Measurements from ENCODE around the gene CCP110.
"Not testable (repeated sequence)": the region's sequence is repeated elsewhere in the genome, so short reads cannot be mapped to it uniquely, and the experiment has no call there.

The CCP110 gene

DNA sequence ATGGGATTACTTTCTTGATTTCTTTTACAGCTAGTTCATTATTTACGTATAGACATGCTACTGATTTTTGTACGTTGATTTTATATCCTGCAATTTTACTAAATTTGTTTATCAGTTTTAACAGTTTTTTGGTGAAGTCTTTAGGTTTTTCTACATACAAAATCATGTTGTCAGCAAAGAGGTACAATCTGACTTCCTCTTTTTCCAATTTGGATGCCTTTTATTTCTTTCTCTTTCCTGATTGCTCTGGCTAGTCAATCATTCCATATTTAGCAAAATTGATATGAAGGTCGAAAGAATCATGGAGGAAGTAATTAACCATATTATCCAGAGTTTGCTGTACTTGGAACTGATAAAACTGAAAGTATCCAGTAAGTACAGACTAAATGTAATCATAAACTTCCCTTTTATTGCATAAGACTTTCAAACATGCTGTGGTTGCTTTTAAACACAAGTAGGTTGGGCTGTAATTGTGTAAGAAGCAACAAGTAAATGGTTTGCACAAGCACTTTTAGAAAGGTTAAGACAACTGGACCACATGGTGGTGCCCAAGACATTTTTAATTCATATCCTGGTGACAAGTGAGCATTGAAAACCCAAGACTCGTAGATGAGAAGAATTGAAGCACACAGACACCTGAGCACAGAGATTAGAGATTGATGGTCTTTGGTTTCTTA, 10.2 kb upstream of the CCP110 start:
- DNase-seq (ENCODE audit: low read depth) = no peak

DNA sequence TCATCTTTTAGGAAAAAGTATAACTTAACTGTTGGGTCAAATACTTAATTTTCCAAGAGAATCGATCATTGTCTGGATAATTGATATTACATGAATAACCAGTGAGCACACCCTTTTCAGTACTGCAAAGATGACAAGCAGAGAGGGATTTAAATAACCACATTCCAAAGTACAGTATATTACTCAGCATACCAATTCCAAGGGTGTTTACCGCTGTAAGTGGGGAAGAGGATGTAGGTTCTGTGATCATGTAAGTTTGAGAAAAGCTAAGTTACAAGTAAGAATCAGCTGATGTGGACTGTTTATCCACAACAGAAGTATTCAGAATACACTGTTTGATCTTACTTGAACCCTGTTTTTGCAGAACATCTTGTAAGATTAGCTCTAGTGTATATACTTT, 8.0 kb upstream of the CCP110 start:
- no peak for DNase-seq (ENCODE audit: low read depth)

DNA sequence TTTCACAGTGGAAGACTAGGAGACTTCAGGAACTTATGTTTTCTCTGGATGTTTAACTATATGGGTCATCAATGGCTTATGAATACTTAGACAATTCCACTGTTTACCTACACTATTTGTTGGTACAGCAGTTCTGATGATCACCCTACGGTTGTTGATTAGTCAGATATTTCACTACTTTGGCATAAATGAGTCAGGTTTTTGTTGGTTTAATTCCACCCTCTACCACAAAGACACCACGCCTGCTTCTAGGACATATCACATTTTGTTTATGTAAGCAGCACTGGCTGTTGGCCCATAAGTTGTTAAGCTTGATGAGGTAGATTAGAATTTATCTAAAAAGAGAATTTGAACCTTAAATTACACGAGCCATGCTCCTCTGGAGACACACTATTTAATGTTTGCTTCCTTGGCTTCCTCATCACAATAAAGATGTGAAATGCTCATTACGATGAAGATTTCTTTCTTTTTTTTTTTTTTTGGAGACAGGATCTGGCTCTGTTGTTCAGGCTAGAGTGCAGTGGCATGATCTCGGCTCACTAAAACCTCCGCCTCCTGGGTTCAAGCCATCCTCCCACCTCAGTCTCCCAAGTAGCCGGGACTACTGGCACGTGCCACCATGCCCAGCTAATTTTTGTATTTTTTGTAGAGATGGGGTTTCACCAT, 6.2 kb upstream of the CCP110 start:
- no peak for DNase-seq (ENCODE audit: low read depth)

DNA sequence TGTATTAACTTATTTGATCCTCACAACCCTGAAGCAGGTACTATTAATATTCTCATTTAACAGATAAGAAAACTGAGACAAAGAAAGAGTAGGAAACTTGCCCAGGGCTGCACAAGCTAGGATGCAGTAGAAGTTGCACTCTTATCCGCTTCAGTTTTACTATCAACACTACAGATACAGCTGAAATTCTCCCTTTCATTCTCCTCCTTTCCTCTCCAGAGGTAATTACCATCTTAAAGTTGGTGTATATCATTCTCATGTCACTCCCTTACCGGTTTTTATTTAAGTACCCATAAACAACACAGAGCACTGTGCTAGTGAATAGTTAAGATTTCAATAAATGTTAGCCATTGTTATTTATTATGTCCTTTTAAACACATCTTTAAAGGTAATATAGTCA, 5.4 kb upstream of the CCP110 start:
- no peak for DNase-seq (ENCODE audit: low read depth)

DNA sequence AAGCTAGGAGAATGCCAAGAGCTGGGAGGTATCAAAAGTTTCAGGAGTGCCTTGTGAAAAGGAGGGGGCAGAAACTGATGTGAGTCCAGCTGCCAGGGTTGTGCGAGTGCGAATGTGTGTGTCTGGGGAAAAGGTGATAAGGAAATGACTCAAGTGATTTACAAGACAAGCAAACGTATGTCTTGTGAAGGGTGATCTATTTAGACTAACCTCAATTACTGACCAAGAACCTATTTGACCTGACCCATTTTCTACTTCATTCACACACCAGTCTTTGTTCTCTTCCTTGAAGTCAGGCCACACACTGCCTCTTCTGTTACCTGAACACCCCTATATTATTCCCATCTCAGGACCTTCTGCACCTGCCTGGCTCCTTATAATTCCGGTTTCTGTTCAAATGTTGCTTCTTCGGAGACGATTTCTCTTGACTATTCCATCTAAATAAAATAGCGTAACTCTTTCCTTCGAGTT, 2.8 kb upstream of the CCP110 start:
- no peak for DNase-seq (ENCODE audit: low read depth)

DNA sequence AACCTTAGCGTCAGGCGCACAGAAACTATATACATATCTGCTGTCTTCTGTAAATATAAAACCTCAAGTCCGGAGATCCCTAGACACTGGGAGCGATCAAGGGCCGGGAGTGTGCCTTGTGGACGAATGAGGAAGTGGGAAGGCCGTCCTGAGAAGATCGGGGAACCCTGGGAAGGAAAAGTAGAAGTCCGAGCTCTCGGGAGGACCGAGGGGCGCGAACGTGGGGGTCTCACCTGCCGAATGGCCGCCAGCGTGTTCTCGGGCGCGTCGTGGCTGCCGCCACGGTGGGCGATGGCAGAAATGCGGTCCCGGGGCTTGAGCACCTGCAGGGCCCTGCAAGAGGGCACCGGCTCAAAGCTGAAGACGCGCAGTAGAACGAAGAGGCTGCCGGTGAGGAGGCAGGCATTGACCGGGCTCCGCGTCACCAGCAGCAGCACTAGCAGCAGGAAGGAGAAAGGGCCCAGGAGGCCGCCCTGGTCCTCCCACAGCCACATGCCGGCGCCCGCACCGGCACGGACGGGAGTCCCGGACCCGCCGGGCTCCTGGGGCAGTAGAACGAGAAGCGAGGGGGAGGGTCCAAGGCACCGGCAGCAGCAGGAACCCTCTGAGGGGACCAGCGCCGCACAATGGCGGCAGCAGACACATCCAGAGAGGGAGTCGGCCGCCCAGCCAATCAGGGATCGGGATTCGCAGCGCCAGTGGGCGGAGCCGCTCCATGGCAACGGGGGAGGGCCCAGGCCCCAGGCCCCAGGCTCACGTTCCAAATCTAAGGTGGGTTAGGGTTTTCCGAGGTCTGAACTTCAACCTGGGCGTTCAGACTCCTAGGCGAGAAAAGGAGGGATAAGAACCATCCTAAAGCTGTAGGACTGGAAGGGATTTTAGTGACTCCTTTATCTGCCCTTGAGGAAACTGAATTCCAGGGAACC, 2.0 kb upstream of the CCP110 start, which contains the start of gene GDE1:
Gene GDE1 (minus strand): TSS at position 628 of the 926 bp plus-strand sequence. CDS start 134 bp downstream, at position 494.
- no peak for DNase-seq (ENCODE audit: low read depth)

DNA sequence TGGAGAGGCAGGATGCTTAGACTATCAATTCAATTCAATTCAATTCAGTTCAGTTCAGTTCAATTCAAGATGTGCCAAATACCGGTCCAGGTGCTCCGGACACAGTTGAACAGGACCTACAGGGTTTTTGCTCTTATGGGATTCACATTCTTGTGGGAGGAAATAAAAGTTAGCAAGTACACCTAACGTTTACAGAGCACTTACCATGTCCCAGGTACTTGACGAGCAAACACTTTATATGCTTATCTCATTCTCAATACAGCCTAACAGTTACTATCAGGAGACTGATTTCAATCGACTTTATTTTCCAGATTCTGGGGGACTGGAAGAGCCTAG, 1.4 kb upstream of the CCP110 start:
- no peak for DNase-seq (ENCODE audit: low read depth)

DNA sequence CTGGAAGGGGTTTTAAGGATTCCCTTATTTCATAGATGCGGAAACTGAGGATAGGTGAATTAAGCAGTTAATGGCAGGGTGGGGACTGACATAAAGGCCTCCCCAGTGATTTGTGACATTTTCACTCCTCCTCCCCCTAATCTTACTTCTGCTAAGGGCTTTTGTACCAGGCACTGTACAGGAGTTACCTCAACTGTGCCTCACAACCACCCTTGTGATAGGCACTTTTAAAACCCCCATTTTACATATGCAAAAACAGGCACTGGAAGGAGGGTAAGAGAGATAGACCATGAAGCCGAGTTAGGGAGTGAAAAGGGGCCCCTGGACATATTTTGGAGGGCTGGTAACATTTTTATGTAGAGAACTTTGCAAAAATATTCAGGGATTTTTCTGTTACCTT, 982 bp upstream of the CCP110 start:
- DNase-seq (ENCODE audit: low read depth) = no peak

DNA sequence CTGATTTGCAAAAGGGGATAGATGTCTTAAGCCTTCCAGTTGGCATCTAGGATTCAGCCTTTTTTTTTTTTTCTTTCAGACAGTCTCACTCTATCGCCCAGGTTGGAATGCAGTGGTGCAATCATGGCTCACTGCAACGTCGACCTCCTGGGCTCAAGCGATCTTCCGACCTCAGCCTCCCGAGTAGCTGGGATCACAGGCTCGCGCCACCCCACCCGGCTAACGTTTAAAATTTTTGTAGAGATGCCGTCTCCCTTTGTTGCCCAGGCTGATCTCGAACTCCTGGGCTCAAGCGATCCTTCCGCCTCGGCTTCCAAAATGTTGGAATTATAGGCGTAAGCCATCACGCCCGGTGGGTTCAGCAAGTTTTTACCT, 571 bp upstream of the CCP110 start:
- no peak for DNase-seq (ENCODE audit: low read depth)

DNA sequence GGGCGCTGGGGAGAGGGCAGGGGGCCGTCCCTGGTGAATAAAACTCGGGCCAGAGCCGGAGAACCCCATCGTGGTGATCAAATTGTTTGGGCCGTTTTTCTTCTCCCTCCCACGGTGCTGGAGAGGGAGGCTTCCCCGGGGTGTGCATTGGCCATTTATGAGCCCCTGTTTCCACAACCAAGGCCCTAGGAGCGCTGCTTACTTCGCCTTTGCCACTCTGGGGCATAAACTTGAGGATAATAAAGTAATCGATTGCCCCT, 544 bp downstream of the CCP110 start:
- no peak for DNase-seq (ENCODE audit: low read depth)

DNA sequence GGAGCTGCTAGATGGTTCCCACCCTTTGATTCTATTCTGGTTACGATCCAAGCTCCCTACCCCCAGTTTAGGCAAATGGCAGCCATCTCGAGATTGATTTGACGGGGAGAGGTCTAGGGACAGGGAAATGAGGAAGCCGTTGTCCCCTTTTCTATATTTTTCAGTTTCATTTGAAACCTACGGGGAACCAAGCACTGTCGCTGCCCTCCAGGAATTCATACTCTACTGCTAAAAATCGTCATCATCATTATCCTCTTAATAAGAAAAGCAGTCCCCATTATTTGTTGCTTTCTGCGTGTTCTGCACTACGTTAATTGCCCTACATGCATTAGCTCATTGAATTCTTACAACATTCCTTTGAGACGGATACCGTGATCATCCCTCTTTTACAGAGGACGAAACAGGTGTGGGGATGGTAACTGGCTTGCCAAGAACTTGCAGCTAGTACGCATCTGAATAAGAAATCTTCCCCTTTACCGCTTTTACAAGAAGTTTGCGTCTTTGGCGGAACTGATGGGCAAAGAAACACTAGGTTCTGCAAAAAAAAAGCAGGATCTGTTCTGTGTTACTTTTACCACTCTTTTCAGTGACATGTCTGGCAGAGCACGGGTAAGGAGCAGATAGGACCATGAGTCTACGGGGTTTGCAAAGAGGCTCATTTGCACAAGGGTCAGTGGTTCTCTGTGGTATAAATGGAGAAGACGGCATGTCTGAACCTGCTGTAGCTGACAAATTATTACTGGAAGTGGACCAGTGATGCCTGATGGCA, 1.1 kb downstream of the CCP110 start:
- DNase-seq (ENCODE audit: low read depth) = no peak

DNA sequence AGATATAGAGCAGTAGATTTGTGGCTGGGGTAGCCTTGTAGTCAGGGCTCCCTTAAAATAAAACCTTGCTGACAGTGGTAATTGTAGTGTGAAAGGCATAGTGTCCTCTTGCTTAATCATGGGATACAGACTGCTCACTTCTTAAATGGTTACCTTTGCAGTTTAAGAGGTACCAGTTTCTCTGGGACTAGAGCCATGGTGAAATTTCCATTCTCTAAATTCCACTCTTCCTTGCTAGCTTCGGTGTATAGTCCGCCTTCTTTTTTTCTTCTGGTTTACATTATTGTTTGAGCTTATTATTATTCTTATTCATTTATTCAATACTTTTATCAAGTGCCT, 1.6 kb downstream of the CCP110 start:
- no peak for DNase-seq (ENCODE audit: low read depth)

DNA sequence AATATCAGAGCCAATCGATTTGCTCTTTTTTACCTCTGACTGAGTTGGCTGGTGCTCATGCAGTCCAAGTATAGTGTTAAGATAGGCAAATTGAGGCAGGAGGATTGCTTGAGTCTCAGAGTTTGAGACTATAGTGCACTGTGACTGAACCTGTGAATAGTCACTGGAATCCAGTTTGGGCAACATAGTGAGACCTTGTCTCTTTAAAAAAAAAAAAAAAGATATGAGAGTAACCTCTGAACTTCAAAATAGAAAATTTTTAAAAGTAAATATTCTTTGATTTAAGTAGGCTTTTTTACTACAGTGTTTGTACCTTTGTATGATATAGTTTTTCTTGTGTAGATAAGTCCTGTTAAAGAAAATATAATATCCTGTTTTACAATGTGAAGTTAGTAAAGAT, 3.4 kb downstream of the CCP110 start:
- DNase-seq (ENCODE audit: low read depth) = no peak

DNA sequence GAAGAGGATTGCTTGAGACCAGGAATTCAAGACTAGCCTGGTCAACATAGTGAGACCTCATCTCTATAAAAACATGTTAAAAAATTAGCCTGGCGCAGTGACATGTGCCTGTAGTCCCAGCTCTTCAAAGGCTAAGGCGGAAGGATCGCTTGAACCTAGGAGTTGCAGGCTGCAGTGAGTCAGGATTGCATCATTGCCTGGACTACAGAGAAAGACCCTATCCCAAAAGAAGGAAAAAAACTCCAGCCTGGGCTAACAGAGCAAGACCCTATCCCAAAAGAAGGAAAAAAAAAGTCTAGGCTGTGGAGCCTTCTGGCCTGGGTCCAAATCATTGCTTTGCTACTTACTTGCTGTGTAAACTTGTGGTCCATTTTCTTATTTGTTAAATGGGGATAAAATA, 4.9 kb downstream of the CCP110 start:
- no peak for DNase-seq (ENCODE audit: low read depth)

DNA sequence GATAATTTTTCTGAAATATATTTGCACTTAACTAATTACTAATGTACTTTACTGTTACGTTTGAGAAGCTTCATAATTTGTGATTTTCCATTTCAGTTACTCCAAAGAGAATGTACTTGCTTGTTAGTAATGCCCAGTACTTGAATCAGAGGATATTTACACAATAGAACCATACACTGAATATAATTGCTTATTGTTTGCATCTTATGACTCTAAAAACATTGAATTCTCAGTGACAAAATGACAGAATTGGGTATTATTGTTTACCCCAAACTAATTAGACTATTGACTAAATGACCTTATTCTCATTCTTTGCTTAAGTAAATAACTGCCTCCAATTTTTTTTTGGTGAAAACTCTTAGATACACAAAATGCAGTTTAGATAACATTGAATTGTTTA, 8.9 kb downstream of the CCP110 start:
- DNase-seq (ENCODE audit: low read depth) = no peak

DNA sequence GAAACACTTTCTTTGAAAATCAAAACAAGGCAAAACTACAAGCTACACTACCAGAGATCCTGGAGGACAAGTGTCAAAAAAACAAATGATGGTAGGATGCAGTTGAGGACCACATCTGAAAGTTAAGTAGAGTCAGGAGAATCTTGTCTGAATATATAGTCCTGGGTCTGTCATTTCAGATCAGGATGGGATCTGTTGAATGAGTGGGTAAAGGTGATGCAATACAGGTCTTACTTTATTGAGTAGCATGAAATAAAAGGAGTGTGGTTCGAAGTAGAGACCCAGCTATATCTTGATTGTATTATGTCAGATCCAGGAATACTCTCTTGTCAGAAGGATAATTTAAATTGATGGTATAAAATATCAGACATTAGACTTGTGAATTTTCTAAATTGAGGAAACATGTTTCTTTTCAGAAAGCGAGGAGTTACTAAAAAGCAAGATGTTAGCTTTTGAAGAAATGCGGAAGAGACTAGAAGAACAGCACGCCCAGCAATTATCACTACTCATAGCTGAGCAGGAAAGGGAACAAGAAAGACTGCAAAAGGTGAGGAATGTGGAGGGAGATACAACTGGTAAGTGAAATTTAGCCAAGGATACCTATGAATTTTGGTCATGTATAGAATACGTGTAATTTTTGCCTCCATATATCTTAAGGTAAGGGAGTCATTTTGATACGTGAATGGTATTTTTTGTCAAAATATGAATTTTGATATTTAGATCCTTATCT, 16.7 kb downstream of the CCP110 start:
- no peak for DNase-seq (ENCODE audit: low read depth)

DNA sequence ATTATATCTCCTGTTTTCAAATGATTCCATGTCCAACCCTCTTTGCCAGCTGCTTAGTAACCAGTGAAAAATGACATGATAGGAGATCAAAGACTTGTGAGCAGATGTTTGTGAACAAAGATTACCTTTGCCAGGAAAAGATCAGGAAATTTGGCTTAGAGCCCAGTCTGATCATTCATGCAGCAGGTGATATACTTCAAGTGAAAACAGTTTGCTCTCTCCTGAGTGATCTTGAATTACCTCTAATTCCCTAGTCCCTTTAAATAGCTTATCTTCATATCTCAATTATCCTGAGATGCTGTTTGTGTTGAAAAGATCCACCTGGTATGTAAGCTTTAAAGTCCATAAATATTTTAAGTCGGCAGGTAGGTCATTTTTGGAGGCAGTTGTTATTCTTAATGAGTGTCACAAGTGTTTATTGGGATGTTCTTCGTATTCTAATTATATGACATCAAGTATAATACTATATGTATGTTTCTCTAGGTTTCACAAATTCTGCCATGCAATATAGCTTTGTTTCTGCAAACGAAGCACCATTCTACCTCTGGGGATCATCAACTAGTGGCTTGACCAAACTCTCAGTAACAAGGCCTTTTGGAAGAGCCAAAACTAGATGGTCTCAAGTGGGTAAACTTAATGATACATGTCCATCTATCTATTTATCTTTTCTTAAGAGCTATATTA, 18.5 kb downstream of the CCP110 start:
- no peak for DNase-seq (ENCODE audit: low read depth)

DNA sequence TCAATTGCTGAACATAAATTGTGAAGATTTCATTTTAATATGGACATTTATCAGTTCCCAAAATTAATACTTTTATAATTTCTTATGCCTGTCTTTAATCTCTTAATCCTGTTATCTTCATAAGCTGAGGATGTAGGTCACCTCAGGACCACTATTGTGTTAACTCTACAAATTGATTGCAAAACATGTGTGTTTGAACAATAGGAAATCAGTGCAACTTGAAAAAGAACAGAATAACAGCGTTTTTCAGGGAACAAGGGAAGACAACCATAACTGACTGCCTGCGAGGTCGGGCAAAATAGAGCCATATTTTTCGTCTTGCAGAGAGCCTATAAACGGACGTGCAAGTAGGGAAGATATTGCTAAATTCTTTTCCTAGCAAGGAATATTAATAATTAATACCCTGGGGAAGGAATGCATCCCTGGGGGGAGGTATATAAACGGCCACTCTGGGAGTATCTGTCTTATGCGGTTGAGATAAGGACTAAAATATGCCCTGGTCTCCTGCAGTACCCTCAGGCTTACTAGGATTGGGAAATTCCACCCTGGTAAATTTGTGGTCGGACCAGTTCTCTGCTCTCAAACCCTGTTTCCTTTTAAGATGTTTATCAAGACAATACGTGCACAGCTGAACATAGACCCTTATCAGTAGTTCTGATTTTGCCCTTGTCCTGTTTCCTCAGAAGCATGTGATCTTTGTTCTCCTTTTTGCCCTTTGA, 19.7 kb downstream of the CCP110 start:
- DNase-seq (ENCODE audit: low read depth) = not testable (repeated sequence)

DNA sequence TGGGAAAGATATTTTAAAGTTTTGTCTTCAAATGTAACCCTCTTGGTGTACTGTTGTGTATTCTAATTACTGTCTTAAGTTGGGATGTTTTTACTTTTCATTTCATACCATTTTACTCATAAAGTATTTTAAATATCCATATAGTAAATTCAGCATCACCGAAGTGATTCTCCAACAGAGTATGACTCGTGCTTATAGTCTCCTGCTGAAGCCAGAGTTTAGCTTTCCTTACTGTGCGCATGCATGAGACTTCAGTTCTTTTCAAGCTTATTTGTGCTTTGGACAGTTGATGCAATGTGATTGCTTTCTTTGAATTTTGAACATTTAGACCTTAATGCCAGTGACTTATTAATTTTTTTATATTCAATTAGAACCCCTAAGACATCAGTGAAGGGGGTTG, 24.4 kb downstream of the CCP110 start:
- no peak for DNase-seq (ENCODE audit: low read depth)

DNA sequence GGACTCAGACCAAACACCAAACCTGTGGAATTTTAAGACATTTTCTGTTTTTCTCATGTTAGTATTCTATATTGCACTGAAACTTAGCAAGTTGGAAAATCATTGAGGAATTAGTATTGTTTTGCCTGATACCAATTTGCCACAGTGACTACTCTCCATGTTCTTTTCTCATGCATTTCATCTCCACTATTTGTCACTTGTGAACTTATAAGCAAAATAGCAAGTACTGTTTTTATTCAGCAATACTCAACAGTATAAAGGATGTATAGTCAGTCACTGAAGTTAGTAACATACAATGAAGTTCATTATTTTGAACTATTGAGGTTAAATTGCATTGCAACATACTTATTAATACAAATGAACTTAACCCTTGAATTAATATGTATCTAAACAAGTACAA, 25.9 kb downstream of the CCP110 start:
- no peak for DNase-seq (ENCODE audit: low read depth)

All from GM04503 (cell line).